LNCaP clone FGC (cell line): ENCODE results near the gene TM4SF5.

ENCODE experiments used
- DNase-seq: peaks from one replicate; pipeline ENCODE4 v3.0.0-alpha.2; 2011; ENCODE audit warnings: low read depth
- H3K4me3 ChIP-seq: 2 replicates; pipeline ENCODE4 v1.5.1; 2011; ENCODE audit warnings: mild to moderate bottlenecking, low read depth, low read length, control low read depth
- TF ChIP-seq, protein P1 (sequence below): IDR thresholded peaks from 2 replicates; pipeline ENCODE4 v1.5.1; 2012; ENCODE audit warnings: mild to moderate bottlenecking; ENCODE audit not compliant: control insufficient read depth, insufficient read depth; ENCODE audit errors: extremely low read depth

The TM4SF5 gene, protein sequence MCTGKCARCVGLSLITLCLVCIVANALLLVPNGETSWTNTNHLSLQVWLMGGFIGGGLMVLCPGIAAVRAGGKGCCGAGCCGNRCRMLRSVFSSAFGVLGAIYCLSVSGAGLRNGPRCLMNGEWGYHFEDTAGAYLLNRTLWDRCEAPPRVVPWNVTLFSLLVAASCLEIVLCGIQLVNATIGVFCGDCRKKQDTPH

DNA sequence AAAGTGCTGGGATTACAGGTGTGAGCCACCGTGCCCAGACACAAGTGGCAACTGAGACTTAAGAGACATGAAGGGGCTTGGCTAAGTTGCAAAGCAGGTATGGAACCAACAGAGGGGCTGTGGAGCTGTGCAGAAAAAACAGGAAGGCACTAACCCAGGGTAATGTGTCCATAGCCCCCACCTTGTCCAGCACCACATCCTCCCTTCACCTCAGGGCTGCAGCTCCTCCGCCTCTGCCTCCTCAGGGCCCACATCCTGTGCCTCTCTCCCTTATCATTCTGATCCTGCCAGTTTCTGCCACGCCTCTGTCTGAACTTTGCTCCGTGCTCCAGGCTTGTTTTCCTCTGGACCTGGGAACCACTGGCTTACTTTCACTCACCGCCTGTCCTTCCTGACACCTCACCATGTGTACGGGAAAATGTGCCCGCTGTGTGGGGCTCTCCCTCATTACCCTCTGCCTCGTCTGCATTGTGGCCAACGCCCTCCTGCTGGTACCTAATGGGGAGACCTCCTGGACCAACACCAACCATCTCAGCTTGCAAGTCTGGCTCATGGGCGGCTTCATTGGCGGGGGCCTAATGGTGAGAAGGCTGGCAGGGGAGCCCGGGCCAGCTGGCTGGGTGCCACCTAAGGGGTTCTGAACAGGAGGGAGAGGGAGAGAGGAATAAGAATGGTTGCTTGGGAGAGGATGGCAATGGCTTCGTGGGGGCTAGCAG, at the start of gene TM4SF5:
TSS of gene TM4SF5 (plus strand) at position 368 of the 716 bp plus-strand sequence. CDS start at position 405, 37 bp downstream.
- H3K4me3 ChIP-seq, result no peak within 1 kb of the TSS
- TF ChIP-seq, protein P1, sequence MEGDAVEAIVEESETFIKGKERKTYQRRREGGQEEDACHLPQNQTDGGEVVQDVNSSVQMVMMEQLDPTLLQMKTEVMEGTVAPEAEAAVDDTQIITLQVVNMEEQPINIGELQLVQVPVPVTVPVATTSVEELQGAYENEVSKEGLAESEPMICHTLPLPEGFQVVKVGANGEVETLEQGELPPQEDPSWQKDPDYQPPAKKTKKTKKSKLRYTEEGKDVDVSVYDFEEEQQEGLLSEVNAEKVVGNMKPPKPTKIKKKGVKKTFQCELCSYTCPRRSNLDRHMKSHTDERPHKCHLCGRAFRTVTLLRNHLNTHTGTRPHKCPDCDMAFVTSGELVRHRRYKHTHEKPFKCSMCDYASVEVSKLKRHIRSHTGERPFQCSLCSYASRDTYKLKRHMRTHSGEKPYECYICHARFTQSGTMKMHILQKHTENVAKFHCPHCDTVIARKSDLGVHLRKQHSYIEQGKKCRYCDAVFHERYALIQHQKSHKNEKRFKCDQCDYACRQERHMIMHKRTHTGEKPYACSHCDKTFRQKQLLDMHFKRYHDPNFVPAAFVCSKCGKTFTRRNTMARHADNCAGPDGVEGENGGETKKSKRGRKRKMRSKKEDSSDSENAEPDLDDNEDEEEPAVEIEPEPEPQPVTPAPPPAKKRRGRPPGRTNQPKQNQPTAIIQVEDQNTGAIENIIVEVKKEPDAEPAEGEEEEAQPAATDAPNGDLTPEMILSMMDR, result no peak
- DNase-seq, result no peak

DNA sequence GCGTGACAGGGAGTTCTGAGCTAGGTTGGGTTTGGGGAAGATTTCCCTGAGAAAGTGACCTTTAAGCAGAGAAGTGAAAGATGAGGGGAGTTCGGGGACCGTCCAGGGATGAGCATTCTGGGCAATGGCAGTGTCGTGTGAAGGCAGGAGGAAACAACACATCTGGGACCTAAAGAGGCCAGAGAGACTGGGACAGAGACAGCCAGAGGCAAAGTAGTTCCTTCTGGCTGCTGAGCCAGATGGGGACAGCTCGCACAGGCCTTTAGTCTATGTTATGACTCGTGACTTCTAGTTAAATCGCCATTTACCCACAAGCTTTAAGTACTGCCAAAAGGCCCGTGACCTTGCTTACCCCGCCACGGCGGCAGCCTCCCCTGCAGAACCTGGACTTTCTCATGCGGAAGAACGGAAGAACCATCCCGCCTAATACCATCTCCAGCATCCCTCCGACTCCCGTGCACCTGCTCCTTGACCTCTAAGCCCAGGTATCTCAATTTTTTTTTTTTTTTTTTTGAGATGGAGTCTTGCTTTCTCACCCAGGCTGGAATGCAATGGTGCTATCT, 48.9 kb upstream of the TM4SF5 start:
- no peak for DNase-seq
- TF ChIP-seq, protein P1, result no peak
- H3K4me3 ChIP-seq, result no peak overlapping the region

DNA sequence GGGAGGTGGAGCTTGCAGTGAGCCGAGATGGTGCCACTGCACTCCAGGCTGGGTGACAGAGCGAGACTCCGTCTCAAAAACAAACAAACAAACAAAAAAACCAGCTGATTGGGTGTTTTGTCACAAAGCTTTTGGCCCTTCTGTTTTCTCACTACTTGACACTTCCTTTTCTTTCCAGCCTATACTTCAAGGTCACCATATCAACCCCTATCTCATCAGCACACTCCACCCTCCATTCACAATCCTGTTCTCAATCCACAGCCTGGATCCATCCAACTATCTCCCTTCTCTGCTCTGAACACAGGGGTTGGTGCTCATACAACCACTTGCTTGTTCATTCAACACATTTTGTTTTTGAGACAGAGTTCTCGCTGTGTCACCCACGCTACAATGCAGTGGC, 47.0 kb upstream of the TM4SF5 start:
- TF ChIP-seq, protein P1, result no peak
- DNase-seq, result no peak

DNA sequence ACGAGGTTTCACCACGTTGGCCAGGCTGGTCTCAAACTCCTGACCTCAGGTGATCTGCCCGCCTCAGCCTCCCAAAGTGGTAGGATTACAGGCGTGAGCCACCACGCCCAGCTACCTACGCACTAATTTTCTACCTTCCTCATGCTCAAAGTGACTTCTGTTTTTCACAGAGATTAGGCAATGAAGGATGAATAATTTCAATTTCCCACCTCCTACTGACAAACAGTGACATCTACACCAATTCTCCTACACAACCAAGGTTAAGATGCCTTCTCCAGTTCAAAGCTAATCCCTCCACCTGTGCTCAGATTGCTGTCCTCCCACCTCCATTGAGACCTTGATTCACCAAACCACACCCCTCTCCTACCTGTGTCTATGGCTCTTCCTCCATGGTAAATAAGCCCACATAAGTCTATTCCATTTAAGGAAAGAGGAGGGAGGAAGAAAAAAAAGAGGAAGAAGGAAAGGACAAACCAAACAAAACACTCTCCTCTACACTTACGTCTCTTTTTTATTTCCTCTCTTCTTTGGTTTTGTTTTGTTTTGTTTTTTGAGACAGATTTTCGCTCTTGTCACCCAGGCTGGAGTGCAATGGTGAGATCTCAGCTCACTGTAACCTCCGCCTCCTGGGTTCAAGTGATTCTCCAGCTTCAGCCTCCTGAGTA, 45.9 kb upstream of the TM4SF5 start:
- DNase-seq, result no peak
- TF ChIP-seq, protein P1, result no peak
- no peak overlapping the region for H3K4me3 ChIP-seq

More for the DNA sequence above, 47.0 kb upstream of the TM4SF5 start:
- H3K4me3 ChIP-seq, result no peak overlapping the region

DNA sequence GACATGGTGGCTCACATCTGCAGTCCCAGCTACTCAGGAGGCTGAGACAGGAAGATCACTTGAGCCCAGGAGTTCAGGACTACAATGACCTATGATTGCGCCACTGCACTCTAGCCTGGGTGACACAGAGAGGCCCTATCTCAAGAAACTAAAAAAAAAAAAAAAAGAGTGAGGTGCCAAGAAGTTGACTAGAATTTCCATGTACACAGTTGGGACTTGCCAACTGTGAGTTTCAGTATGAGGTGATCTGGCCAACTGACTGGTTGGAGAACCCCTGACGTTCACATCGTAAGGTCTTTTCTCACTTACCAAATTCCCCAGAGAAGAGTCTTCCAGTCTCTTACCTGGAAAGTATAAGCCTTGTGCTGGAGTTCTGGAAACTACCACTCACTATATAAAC, 43.6 kb upstream of the TM4SF5 start:
- TF ChIP-seq, protein P1, result no peak
- DNase-seq, result no peak
- H3K4me3 ChIP-seq, result no peak overlapping the region

DNA sequence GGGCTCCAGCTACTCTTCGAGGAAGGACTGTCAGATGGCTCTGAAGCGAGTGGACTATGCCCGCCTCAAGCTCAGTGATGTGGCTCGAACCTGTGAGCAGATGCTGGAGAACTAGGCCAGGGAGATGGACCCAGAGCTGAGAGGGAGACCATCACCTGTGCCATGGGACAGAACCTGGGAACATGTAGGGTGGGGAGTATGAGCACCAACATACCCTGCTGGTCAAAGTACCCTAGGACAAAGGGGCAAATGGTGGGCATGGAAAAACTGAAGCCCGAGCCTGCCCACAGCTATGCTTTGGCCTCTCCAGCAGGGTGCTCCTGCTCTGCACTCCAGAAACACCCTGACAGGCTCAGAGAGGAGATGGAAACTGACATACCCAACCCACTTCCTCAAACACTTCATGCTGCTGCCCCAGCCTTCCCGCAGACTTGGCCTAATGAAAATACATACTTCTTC, 38.6 kb upstream of the TM4SF5 start:
- no peak for DNase-seq
- no peak overlapping the region for H3K4me3 ChIP-seq
- TF ChIP-seq, protein P1, result no peak
